GM21447 (cell line): ENCODE measurements around the gene GPC1.

Experiments
- ATAC-seq: cut with Tn5 transposase; IDR thresholded peaks from one replicate; pipeline ENCODE4 v1.9.1; 2021; ENCODE audit not compliant: unreplicated experiment

The GPC1 gene

GRCh38 chr2:240440704-240441320 lies 5.3 kb downstream of the GPC1 start:
- no peak for ATAC-seq

- ATAC-seq = no peak
Measured at GRCh38 chr2:240441326-240441992, 6.0 kb downstream of the GPC1 start.

DNA sequence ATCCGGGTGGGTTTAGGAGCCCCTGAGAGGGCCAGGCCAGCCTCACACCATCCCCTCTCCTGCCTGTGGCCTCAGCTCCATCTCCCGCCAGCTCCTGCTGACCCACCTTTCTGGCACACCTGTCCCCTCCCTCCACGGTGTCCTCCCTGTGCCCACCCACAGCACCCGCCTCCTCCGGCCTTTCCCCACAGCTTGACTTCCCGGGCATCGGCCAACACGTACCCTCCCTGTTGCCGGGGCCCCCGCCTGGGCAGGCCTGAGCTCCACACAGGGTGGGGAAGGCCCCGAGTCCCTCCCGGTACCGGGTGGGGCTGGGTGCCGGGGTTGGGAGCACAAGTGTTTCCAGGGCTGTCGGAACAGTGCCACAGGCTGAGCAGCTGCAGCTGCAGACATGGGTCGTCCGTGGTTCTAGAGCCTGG lies 6.5 kb downstream of the GPC1 start:
- no peak for ATAC-seq

- no peak for ATAC-seq
Measured at GRCh38 chr2:240442891-240443715, 7.6 kb downstream of the GPC1 start.

DNA sequence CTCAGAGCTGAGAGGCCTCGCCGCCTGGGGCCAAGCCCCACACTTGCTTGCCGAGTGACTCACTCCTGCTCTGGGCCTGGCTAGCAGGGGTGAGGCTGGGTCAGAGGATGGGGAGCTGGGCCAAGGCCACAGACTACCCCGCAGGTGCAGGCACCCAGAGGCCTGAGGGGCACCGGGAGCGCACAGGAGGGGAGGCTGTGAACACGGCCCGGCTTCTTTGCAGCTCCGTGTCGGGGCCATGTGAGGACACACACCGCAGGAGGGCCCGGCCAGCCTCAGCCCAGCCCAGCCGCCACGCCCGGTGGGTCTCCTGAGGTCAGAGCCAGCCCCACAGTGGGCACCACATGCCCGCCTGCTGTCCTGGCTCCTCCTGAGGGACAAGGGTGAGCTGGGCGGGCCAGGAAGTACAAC lies 8.4 kb downstream of the GPC1 start:
- no peak for ATAC-seq

DNA sequence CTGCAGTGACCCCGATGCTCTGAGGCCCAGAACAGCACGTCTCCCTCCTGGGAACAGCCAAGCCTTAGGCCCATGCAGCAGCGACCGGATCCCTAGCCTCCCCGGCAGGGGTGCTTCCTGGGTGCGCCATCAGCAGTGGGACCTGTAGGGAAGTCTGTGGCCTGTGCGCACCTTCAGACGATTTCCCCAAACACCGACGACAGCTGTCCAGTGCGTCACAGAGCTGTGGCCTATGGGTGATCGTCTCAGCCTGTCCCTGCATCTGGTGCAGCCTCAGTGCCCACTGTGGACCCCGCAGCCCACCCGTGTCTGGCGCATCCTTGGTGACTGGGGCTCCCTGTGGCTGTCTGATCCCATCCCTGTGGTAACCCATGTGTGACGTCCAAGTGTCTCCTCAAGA lies 9.0 kb downstream of the GPC1 start:
- no peak for ATAC-seq

DNA sequence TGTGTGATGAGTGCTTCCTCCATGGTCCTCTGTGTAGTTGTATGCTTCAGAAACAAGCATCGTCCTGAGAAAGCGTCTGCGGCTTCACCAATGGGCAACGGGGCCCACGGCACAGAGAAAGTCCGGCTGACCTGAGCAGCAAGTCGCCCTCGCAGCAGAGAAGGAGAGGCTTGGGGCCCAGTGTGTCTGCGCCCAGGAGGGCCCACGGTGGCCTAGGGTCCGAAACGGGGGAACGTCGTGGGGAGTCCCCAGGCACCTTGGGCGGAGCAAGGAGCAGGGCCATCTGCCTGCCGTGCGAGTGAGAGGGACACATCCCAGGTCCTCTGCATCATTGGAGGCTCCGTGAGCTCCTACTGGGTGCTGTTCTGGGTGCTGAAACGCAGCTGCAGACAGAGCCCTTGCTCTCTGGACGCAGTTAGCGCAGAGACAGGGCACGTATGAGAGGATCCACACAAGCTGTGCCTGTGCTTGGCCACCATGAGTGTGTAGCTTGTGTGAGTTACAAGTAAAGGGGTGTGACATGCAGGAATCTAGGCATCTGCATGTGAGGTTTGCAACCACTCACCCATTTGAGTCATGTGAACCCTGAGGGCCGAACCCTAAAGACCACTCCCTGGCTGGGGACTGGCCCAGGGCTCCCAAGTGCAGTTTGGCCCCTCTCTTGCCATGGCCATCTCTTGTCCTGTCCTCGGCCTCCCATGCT lies 10.6 kb downstream of the GPC1 start:
- no peak for ATAC-seq

GRCh38 chr2:240446664-240447175 lies 11.3 kb downstream of the GPC1 start:
- no peak for ATAC-seq

DNA sequence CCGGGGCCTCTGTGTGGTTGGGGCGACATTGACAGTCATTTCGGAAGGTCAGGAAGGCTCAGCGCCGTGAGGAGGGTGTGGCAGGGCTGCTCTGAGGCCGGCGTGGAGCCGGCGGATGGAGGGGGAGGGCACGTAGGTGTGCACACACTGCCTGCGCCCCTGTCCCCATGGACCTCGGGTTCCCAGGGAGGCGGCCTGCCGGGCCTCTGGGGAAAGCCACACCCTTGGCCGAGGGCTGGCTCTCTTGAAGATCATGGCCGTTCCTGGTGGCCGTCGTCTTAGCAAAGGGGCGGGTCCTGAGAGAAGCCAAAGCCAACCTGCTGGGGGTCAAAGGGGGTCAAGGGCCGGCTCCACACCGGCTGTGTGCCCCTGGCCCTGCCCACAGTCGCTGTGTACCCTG lies 11.9 kb downstream of the GPC1 start:
- ATAC-seq = no peak

GRCh38 chr2:240447934-240448333 lies 12.5 kb downstream of the GPC1 start:
- ATAC-seq = no peak

GRCh38 chr2:240448387-240449274 lies 13.2 kb downstream of the GPC1 start:
- ATAC-seq = no peak

DNA sequence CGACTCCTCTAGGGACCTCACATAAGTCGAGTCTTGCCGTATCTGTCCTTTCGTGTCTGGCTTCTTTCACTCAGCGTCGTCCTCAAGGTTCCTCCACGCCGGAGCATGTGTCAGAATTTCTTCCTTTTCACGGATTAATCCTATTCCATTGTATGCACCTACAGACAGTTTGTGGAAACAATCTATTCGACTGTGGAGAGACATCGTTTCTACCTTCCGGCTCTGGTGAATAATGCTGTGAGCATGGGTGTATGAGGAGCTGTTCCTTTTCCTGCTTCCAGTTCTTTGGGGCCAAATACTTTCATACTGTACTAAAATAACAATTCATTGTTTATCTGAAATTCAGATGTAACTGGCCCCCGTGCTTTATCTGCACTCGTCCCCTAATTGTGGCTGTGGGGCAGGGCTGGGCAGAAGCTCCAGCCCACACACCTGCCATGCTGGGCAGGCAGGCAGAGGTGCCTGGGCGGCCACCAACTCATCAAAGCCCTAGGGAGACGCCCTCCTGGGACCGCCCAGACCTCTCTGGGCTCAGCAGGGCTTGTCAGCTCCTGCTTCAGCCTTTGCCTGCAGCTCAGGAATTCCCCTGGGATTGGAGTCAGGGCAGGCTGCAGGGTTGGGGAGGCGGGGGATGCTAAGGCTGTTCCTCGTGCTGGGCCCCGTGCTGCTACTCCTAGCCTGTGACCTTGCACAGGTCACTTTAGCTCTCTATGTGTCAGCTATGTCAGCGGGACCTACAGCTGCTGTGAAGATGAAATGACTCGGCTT lies 14.5 kb downstream of the GPC1 start:
- no peak for ATAC-seq

GRCh38 chr2:240450532-240451107 lies 15.2 kb downstream of the GPC1 start:
- ATAC-seq = no peak

- ATAC-seq = no peak
Measured at GRCh38 chr2:240451108-240451611, 15.7 kb downstream of the GPC1 start.

GRCh38 chr2:240451791-240452461 lies 16.5 kb downstream of the GPC1 start:
- no peak for ATAC-seq

- no peak for ATAC-seq
Measured at GRCh38 chr2:240452462-240453256, 17.2 kb downstream of the GPC1 start.

- ATAC-seq = no peak
Measured at GRCh38 chr2:240453461-240454105, 18.1 kb downstream of the GPC1 start.
